IPS-11a (cell line): ENCODE data around the gene USP17L20.
"Not testable (repeated sequence)": the region's sequence is repeated elsewhere in the genome, so short reads cannot be mapped to it uniquely, and the experiment has no call there.

Experiments
- H3K4me3 ChIP-seq: one replicate; pipeline ENCODE4 v1.5.1; 2013; ENCODE audit warnings: low read depth, low read length, control low read depth

The USP17L20 gene, protein sequence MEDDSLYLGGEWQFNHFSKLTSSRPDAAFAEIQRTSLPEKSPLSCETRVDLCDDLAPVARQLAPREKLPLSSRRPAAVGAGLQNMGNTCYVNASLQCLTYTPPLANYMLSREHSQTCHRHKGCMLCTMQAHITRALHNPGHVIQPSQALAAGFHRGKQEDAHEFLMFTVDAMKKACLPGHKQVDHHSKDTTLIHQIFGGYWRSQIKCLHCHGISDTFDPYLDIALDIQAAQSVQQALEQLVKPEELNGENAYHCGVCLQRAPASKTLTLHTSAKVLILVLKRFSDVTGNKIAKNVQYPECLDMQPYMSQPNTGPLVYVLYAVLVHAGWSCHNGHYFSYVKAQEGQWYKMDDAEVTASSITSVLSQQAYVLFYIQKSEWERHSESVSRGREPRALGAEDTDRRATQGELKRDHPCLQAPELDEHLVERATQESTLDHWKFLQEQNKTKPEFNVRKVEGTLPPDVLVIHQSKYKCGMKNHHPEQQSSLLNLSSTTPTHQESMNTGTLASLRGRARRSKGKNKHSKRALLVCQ

DNA sequence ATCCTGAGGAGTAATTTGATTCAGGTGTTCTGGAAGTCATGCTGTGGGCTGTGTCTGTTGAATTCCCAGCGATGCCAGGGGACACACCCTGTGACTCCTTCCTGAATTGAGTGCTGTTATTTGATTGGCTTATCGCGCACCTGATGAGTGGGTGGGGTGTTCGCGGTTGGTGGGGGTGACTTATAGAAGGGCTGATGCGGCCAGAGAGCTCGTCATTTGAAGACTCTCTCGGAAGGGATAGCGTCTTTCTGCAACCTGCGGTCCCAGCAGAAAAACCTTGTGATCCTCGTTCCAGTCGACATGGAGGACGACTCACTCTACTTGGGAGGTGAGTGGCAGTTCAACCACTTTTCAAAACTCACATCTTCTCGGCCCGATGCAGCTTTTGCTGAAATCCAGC is at the start of gene USP17L20:
Gene USP17L20, plus strand, starts transcription at position 301 of the 400 bp plus-strand sequence. Its CDS starts 0 bp downstream, at position 301.
- not testable (repeated sequence) for H3K4me3 ChIP-seq

DNA sequence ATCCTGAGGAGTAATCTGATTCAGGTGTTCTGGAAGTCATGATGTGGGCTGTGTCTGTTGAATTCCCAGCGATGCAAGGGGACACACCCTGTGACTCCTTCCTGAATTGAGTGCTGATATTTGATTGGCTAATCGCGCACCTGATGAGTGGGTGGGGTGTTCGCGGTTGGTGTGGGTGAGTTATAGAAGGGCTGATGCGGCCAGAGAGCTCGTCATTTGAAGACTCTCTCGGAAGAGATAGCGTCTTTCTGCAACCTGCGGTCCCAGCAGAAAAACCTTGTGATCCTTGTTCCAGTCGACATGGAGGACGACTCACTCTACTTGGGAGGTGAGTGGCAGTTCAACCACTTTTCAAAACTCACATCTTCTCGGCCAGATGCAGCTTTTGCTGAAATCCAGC is 47.6 kb upstream of the USP17L20 start, which contains the start of gene USP17L10:
Gene USP17L10, plus strand, starts transcription at position 301 of the 400 bp plus-strand sequence. Its CDS starts 0 bp downstream, at position 301.
- not testable (repeated sequence) for H3K4me3 ChIP-seq

DNA sequence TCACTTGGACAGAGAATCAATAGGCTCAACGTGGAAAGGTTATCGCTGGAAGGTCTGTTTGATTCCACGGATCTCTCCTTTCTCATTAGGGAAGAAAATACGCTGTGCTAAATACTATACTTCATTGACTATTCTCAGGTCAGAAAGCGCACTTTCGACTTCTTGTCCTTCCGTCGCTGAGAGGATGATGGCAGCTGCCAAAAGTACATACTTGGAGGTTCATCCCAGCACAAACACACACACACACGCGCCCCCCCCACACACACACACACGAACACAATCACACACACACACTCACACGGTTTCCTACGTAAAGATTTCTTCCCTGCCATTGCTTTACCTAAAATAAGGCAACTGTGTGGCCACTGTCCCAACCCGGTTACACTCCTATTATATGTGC is 43.2 kb upstream of the USP17L20 start:
- not testable (repeated sequence) for H3K4me3 ChIP-seq

DNA sequence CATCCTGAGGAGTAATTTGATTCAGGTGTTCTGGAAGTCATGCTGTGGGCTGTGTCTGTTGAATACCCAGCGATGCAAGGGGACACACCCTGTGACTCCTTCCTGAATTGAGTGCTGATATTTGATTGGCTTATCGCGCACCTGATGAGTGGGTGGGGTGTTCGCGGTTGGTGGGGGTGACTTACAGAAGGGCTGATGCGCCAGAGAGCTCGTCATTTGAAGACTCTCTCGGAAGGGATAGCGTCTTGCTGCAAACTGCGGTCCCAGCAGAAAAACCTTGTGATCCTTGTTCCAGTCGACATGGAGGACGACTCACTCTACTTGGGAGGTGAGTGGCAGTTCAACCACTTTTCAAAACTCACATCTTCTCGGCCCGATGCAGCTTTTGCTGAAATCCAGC is 42.8 kb upstream of the USP17L20 start, which contains the start of gene USP17L11:
Gene USP17L11, plus strand, starts transcription at position 301 of the 400 bp plus-strand sequence. Its CDS starts 0 bp downstream, at position 301.
- not testable (repeated sequence) for H3K4me3 ChIP-seq

DNA sequence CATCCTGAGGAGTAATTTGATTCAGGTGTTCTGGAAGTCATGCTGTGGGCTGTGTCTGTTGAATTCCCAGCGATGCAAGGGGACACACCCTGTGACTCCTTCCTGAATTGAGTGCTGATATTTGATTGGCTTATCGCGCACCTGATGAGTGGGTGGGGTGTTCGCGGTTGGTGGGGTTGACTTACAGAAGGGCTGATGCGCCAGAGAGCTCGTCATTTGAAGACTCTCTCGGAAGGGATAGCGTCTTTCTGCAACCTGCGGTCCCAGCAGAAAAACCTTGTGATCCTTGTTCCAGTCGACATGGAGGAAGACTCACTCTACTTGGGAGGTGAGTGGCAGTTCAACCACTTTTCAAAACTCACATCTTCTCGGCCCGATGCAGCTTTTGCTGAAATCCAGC is 38.1 kb upstream of the USP17L20 start, which contains the start of gene USP17L12:
Gene USP17L12, plus strand, starts transcription at position 301 of the 400 bp plus-strand sequence. Its CDS starts 0 bp downstream, at position 301.
- not testable (repeated sequence) for H3K4me3 ChIP-seq

DNA sequence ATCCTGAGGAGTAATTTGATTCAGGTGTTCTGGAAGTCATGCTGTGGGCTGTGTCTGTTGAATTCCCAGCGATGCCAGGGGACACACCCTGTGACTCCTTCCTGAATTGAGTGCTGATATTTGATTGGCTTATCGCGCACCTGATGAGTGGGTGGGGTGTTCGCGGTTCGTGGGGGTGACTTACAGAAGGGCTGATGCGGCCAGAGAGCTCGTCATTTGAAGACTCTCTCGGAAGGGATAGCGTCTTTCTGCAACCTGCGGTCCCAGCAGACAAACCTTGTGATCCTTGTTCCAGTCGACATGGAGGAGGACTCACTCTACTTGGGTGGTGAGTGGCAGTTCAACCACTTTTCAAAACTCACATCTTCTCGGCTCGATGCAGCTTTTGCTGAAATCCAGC is 33.3 kb upstream of the USP17L20 start, which contains the start of gene USP17L13:
Gene USP17L13, plus strand, starts transcription at position 301 of the 400 bp plus-strand sequence. Its CDS starts 0 bp downstream, at position 301.
- H3K4me3 ChIP-seq: not testable (repeated sequence)

DNA sequence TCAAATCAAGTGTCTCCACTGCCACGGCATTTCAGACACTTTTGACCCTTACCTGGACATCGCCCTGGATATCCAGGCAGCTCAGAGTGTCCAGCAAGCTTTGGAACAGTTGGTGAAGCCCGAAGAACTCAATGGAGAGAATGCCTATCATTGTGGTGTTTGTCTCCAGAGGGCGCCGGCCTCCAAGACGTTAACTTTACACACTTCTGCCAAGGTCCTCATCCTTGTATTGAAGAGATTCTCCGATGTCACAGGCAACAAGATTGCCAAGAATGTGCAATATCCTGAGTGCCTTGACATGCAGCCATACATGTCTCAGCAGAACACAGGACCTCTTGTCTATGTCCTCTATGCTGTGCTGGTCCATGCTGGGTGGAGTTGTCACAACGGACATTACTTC is 27.7 kb upstream of the USP17L20 start:
- not testable (repeated sequence) for H3K4me3 ChIP-seq

DNA sequence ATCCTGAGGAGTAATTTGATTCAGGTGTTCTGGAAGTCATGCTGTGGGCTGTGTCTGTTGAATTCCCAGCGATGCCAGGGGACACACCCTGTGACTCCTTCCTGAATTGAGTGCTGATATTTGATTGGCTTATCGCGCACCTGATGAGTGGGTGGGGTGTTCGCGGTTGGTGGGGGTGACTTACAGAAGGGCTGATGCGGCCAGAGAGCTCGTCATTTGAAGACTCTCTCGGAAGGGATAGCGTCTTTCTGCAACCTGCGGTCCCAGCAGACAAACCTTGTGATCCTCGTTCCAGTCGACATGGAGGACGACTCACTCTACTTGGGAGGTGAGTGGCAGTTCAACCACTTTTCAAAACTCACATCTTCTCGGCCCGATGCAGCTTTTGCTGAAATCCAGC is 23.8 kb upstream of the USP17L20 start, which contains the start of gene USP17L15:
Gene USP17L15, plus strand, starts transcription at position 301 of the 400 bp plus-strand sequence. Its CDS starts 0 bp downstream, at position 301.
- H3K4me3 ChIP-seq: not testable (repeated sequence)

DNA sequence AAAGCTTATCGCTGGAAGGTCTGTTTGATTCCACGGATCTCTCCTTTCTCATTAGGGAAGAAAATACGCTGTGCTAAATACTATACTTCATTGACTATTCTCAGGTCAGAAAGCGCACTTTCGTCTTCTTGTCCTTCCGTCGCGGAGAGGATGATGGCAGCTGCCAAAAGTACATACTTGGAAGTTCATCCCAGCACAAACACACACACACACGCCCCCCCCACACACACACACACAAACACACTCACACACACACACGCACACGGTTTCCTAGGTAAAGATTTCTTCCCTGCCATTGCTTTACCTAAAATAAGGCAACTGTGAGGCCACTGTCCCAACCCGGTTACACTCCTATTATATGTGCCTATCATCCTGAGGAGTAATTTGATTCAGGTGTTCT is 19.5 kb upstream of the USP17L20 start:
- H3K4me3 ChIP-seq: not testable (repeated sequence)

DNA sequence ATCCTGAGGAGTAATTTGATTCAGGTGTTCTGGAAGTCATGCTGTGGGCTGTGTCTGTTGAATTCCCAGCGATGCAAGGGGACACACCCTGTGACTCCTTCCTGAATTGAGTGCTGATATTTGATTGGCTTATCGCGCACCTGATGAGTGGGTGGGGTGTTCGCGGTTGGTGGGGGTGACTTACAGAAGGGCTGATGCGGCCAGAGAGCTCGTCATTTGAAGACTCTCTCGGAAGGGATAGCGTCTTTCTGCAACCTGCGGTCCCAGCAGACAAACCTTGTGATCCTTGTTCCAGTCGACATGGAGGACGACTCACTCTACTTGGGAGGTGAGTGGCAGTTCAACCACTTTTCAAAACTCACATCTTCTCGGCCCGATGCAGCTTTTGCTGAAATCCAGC is 14.3 kb upstream of the USP17L20 start, which contains the start of gene USP17L17:
Gene USP17L17, plus strand, starts transcription at position 301 of the 400 bp plus-strand sequence. Its CDS starts 0 bp downstream, at position 301.
- not testable (repeated sequence) for H3K4me3 ChIP-seq

DNA sequence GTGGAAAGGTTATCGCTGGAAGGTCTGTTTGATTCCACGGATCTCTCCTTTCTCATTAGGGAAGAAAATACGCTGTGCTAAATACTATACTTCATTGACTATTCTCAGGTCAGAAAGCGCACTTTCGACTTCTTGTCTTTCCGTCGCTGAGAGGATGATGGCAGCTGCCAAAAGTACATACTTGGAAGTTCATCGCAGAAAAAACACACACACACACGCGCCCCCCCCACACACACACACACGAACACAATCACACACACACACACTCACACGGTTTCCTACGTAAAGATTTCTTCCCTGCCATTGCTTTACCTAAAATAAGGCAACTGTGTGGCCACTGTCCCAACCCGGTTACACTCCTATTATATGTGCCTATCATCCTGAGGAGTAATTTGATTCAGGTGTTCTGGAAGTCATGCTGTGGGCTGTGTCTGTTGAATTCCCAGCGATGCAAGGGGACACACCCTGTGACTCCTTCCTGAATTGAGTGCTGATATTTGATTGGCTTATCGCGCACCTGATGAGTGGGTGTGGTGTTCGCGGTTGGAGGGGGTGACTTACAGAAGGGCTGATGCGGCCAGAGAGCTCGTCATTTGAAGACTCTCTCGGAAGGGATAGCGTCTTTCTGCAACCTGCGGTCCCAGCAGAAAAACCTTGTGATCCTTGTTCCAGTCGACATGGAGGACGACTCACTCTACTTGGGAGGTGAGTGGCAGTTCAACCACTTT is 9.8 kb upstream of the USP17L20 start, which contains the start of gene USP17L18:
Gene USP17L18, plus strand, starts transcription at position 678 of the 728 bp plus-strand sequence. Its CDS starts 0 bp downstream, at position 678.
- not testable (repeated sequence) for H3K4me3 ChIP-seq

DNA sequence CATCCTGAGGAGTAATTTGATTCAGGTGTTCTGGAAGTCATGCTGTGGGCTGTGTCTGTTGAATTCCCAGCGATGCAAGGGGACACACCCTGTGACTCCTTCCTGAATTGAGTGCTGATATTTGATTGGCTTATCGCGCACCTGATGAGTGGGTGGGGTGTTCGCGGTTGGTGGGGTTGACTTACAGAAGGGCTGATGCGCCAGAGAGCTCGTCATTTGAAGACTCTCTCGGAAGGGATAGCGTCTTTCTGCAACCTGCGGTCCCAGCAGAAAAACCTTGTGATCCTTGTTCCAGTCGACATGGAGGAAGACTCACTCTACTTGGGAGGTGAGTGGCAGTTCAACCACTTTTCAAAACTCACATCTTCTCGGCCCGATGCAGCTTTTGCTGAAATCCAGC is 4.8 kb upstream of the USP17L20 start, which contains the start of gene USP17L19:
Gene USP17L19, plus strand, starts transcription at position 301 of the 400 bp plus-strand sequence. Its CDS starts 0 bp downstream, at position 301.
- H3K4me3 ChIP-seq: not testable (repeated sequence)

DNA sequence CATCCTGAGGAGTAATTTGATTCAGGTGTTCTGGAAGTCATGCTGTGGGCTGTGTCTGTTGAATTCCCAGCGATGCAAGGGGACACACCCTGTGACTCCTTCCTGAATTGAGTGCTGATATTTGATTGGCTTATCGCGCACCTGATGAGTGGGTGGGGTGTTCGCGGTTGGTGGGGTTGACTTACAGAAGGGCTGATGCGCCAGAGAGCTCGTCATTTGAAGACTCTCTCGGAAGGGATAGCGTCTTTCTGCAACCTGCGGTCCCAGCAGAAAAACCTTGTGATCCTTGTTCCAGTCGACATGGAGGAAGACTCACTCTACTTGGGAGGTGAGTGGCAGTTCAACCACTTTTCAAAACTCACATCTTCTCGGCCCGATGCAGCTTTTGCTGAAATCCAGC is 4.6 kb downstream of the USP17L20 start, which contains the start of gene USP17L21:
Gene USP17L21, plus strand, starts transcription at position 301 of the 400 bp plus-strand sequence. Its CDS starts 0 bp downstream, at position 301.
- not testable (repeated sequence) for H3K4me3 ChIP-seq

DNA sequence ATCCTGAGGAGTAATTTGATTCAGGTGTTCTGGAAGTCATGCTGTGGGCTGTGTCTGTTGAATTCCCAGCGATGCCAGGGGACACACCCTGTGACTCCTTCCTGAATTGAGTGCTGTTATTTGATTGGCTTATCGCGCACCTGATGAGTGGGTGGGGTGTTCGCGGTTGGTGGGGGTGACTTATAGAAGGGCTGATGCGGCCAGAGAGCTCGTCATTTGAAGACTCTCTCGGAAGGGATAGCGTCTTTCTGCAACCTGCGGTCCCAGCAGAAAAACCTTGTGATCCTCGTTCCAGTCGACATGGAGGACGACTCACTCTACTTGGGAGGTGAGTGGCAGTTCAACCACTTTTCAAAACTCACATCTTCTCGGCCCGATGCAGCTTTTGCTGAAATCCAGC is 9.4 kb downstream of the USP17L20 start, which contains the start of gene USP17L22:
Gene USP17L22, plus strand, starts transcription at position 301 of the 400 bp plus-strand sequence. Its CDS starts 0 bp downstream, at position 301.
- H3K4me3 ChIP-seq: not testable (repeated sequence)

DNA sequence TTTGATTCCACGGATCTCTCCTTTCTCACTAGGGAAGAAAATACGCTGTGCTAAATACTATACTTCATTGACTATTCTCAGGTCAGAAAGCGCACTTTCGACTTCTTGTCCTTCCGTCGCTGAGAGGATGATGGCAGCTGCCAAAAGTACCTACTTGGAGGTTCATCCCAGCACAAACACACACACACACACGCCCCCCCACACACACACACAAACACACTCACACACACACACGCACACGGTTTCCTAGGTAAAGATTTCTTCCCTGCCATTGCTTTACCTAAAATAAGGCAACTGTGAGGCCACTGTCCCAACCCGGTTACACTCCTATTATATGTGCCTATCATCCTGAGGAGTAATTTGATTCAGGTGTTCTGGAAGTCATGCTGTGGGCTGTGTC is 13.8 kb downstream of the USP17L20 start:
- H3K4me3 ChIP-seq: not testable (repeated sequence)
